ENCODE measurements around the gene C1QTNF9. TPM values are rescaled to one million over a fixed set of nuclear protein-coding genes. Genes with fewer than 3 reads are reported as not detected.

Gene C1QTNF9
- polyA plus RNA-seq, 1 donor (not counting 4 experiments of a cell fraction or from before 2014, with no cell fraction given): not detected

DNA sequence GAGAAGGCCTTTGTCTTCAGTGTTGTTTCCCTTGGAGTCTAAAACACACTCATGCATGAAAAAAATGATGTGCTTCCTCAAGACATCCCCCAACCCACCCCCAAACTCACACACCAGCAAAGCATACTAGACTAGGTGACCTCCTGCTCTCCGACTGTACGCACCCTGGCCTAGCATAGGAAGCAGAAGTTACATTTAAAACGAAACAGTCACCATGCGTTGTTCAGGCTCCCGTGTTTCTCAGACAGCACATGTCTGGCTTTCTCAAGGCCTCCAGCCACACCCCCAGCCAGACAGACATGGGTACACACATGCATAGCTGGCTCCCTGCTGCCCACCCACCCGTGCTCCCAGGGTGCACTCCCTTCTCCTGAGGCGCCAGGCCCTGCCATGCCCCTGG lies 28.7 kb upstream of the C1QTNF9 start:
- H3K9me3 ChIP-seq (ENCODE audit: control insufficient read depth, low read depth, low read length): no peaks in the 10 kb centered on the region
- H4K20me1 ChIP-seq (ENCODE audit: control insufficient read depth, extremely low read depth, insufficient read depth, low read length): no peaks in the 10 kb centered on the region
- H3K36me3 ChIP-seq (ENCODE audit: control insufficient read depth in 2 of 2, extremely low read depth in 1 of 2, insufficient read depth in 2 of 2, low read length in 2 of 2): no peaks in the 10 kb centered on the region
- FAIRE-seq (no peak), DNase-seq (ENCODE audit: low read depth, low spot score) (no peak)
- no peaks in the 10 kb centered on the region for H3K27me3 ChIP-seq (ENCODE audit: control insufficient read depth, extremely low read depth, insufficient read depth, low read length)
- no peaks in the 10 kb centered on the region for H3K4me1 ChIP-seq (ENCODE audit: control insufficient read depth, extremely low read depth, insufficient read depth, low read length)
- no peaks in the 10 kb centered on the region for H3K79me2 ChIP-seq (ENCODE audit: control insufficient read depth, insufficient read depth, low read length)
- no peaks in the 10 kb centered on the region for H3K9me1 ChIP-seq (ENCODE audit: control insufficient read depth, extremely low read depth, insufficient read depth, low read length)
- H3K4me3 ChIP-seq (ENCODE audit: control insufficient read depth in 2 of 3, extremely low read depth in 1 of 3, insufficient read depth in 2 of 3, low read depth in 1 of 3, low read length in 3 of 3): no peak overlapping the region
- H3K4me2 ChIP-seq (ENCODE audit: control insufficient read depth, extremely low read depth, insufficient read depth, low read depth, low read length): no peak overlapping the region
- H3K27ac ChIP-seq (ENCODE audit: control insufficient read depth, insufficient read depth, low read length): no peak overlapping the region
- H3K9ac ChIP-seq (ENCODE audit: control insufficient read depth, extremely low read depth, insufficient read depth, low read length): no peak overlapping the region
- no peak for TF ChIP-seq EZH2 (IDR thresholded peaks at IDR 0.05; ENCODE audit: low read length)
- TF ChIP-seq, protein P1, sequence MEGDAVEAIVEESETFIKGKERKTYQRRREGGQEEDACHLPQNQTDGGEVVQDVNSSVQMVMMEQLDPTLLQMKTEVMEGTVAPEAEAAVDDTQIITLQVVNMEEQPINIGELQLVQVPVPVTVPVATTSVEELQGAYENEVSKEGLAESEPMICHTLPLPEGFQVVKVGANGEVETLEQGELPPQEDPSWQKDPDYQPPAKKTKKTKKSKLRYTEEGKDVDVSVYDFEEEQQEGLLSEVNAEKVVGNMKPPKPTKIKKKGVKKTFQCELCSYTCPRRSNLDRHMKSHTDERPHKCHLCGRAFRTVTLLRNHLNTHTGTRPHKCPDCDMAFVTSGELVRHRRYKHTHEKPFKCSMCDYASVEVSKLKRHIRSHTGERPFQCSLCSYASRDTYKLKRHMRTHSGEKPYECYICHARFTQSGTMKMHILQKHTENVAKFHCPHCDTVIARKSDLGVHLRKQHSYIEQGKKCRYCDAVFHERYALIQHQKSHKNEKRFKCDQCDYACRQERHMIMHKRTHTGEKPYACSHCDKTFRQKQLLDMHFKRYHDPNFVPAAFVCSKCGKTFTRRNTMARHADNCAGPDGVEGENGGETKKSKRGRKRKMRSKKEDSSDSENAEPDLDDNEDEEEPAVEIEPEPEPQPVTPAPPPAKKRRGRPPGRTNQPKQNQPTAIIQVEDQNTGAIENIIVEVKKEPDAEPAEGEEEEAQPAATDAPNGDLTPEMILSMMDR (optimal IDR thresholded peaks at IDR 0.05 in 1 of 3, IDR thresholded peaks at IDR 0.05 in 1 of 3, conservative IDR thresholded peaks at IDR 0.05 in 1 of 3; ENCODE audit: extremely low read depth in 1 of 3, insufficient read depth in 2 of 3, low read length in 3 of 3): no peak
- dilution Hi-C loops (cut with MboI; ENCODE audit: extremely low pct_ligation_motif_present, low sequenced_read_pairs): no loop called here
- H2AFZ ChIP-seq (ENCODE audit: control insufficient read depth, low read length): no peak overlapping the region

- Histone ChIP-seq H3K4me1 (ENCODE audit: control insufficient read depth, extremely low read depth, insufficient read depth, low read length) (no peaks in the 10 kb centered on the region), H4K20me1 (ENCODE audit: control insufficient read depth, extremely low read depth, insufficient read depth, low read length) (no peaks in the 10 kb centered on the region), H3K4me3 (ENCODE audit: control insufficient read depth in 2 of 3, extremely low read depth in 1 of 3, insufficient read depth in 2 of 3, low read depth in 1 of 3, low read length in 3 of 3) (no peak overlapping the region), H2AFZ (ENCODE audit: control insufficient read depth, low read length) (no peak overlapping the region), H3K27me3 (ENCODE audit: control insufficient read depth, extremely low read depth, insufficient read depth, low read length) (no peaks in the 10 kb centered on the region), H3K4me2 (ENCODE audit: control insufficient read depth, extremely low read depth, insufficient read depth, low read depth, low read length) (no peak overlapping the region), H3K9ac (ENCODE audit: control insufficient read depth, extremely low read depth, insufficient read depth, low read length) (no peak overlapping the region), H3K9me1 (ENCODE audit: control insufficient read depth, extremely low read depth, insufficient read depth, low read length) (no peaks in the 10 kb centered on the region), H3K79me2 (ENCODE audit: control insufficient read depth, insufficient read depth, low read length) (no peaks in the 10 kb centered on the region), H3K36me3 (ENCODE audit: control insufficient read depth in 2 of 2, extremely low read depth in 1 of 2, insufficient read depth in 2 of 2, low read length in 2 of 2) (no peaks in the 10 kb centered on the region), H3K9me3 (ENCODE audit: control insufficient read depth, low read depth, low read length) (no peaks in the 10 kb centered on the region), H3K27ac (ENCODE audit: control insufficient read depth, insufficient read depth, low read length) (no peak overlapping the region)
- no peak for DNase-seq (ENCODE audit: low read depth, low spot score)
- no peak for TF ChIP-seq EZH2 (IDR thresholded peaks at IDR 0.05; ENCODE audit: low read length)
- TF ChIP-seq, protein P1 (optimal IDR thresholded peaks at IDR 0.05 in 1 of 3, IDR thresholded peaks at IDR 0.05 in 1 of 3, conservative IDR thresholded peaks at IDR 0.05 in 1 of 3; ENCODE audit: extremely low read depth in 1 of 3, insufficient read depth in 2 of 3, low read length in 3 of 3): no peak
- FAIRE-seq: no peak
- dilution Hi-C loops (cut with MboI; ENCODE audit: extremely low pct_ligation_motif_present, low sequenced_read_pairs): no loop called here
These were observed 28.0 kb upstream of the C1QTNF9 start for GRCh38 chr13:24281188-24282008.
